HepG2 (cell line): Measurements from ENCODE around the gene RNASE8. TPM values are rescaled to one million over a fixed set of nuclear protein-coding genes. Genes with fewer than 3 reads are reported as not detected.

Source experiments
- ATAC-seq: fragments of 200-7000 bp; cut with Tn5 transposase; 3 replicates; pipeline ENCODE4 v1.9.1; 2020; ENCODE audit warnings: mild to moderate bottlenecking, moderate library complexity
- BruUV-seq: library from RNA; stranded (reverse); fragments of 400-500 nt; replicated peaks from 2 replicates; lab custom pipeline; 2021; lab: Mats Ljungman, UMichigan
- CTCF ChIA-PET: fragments of 300-600 bp; formaldehyde crosslinking; extraction: SDS; loops from one replicate; lab custom pipeline; 2021; ENCODE audit warnings: low total read pairs, inconsistent platforms, low intra/inter-chr PET ratio; lab: Yijun Ruan, JAX
- POLR2A ChIA-PET: fragments of 350-600 bp; sonication (Branson Sonifier 250); formaldehyde crosslinking; loops from one replicate; lab custom pipeline; 2020; ENCODE audit warnings: antibody characterized with exemption, inconsistent platforms; lab: Yijun Ruan, JAX
- DNase-seq: peaks from one replicate; pipeline ENCODE4 v3.0.0-alpha.2; 2015; ENCODE audit warnings: low spot score
- FAIRE-seq: peaks from 3 replicates; lab custom pipeline; 2011; peaks lifted over from hg19 to GRCh38; lab: Jason Lieb, UNC
- H2AFZ ChIP-seq: one replicate; pipeline ENCODE4 v1.6.1; 2011; ENCODE audit warnings: low read length, inconsistent platforms
- H3K27ac ChIP-seq: fragments of 300-600 bp; 3 replicates; pipeline ENCODE4 v1.8.0; 2011; ENCODE audit warnings: mixed run types, mild to moderate bottlenecking, mixed read lengths, low read length, inconsistent platforms; ENCODE audit not compliant: insufficient read depth; ENCODE audit errors: extremely low read length
- H3K27me3 ChIP-seq, 2 experiments: fragments of 200-600 bp in 1 of 2; 2 replicates in 1 of 2; 3 replicates in 1 of 2; pipeline versions ENCODE4 v1.6.0 to v1.8.0; 2011; ENCODE audit warnings: low read length in 2 of 2, mild to moderate bottlenecking in 2 of 2, moderate library complexity in 2 of 2, inconsistent platforms in 1 of 2; ENCODE audit not compliant: insufficient read depth in 2 of 2, control insufficient read depth in 1 of 2
- H3K36me3 ChIP-seq, 2 experiments: fragments of 200-600 bp in 1 of 2; replicated peaks in 1 of 2; 2 replicates in 1 of 2; 3 replicates in 1 of 2; pipeline versions ENCODE4 v1.5.1 to v1.8.0; 2011; ENCODE audit warnings: low read length in 2 of 2, inconsistent platforms in 1 of 2; ENCODE audit not compliant: insufficient read depth in 2 of 2, control insufficient read depth in 1 of 2
- H3K4me1 ChIP-seq: 2 replicates; pipeline ENCODE4 v1.5.1; 2012; ENCODE audit warnings: low read length, inconsistent platforms; ENCODE audit not compliant: insufficient read depth
- H3K4me2 ChIP-seq: 2 replicates; pipeline ENCODE4 v1.6.0; 2011; ENCODE audit warnings: low read depth, low read length, inconsistent platforms
- H3K4me3 ChIP-seq, 3 experiments: fragments of 200-600 bp in 1 of 3; sonication (generic), shearing (Covaris generic) in 1 of 3; replicated peaks in 1 of 3; 2 replicates each; pipeline ENCODE4 v1.5.1; 2011 to 2016; ENCODE audit warnings: low read length in 3 of 3, inconsistent platforms in 2 of 3, low read depth in 2 of 3, mild to moderate bottlenecking in 2 of 3, control low read depth in 1 of 3, mixed read lengths in 1 of 3; ENCODE audit not compliant: insufficient read depth in 1 of 3
- H3K79me2 ChIP-seq: one replicate; pipeline ENCODE4 v1.6.1; 2011; ENCODE audit warnings: low read length, inconsistent platforms; ENCODE audit not compliant: insufficient read depth
- H3K9ac ChIP-seq: 2 replicates; pipeline ENCODE4 v1.6.0; 2011; ENCODE audit warnings: mild to moderate bottlenecking, low read depth, low read length, inconsistent platforms; ENCODE audit not compliant: insufficient read depth
- H3K9me3 ChIP-seq: 2 replicates; pipeline ENCODE4 v1.5.1; 2012; ENCODE audit warnings: mild to moderate bottlenecking, low read length
- H4K20me1 ChIP-seq: 2 replicates; pipeline ENCODE4 v1.6.0; 2011; ENCODE audit warnings: inconsistent platforms, mild to moderate bottlenecking, low read length, moderate library complexity; ENCODE audit not compliant: insufficient read depth
- ATF2 ChIP-seq: sonication (generic); formaldehyde crosslinking; IDR thresholded peaks from 2 replicates; pipeline ENCODE4 v1.4.0; 2020; ENCODE audit warnings: missing genetic modification reagents
- KLF12 ChIP-seq: sonication (generic); formaldehyde crosslinking; IDR thresholded peaks from 2 replicates; pipeline ENCODE4 v1.4.0; 2020; ENCODE audit warnings: missing genetic modification reagents, borderline replicate concordance
- NR3C1 ChIP-seq: sonication (generic); formaldehyde crosslinking; IDR thresholded peaks from 2 replicates; pipeline ENCODE4 v1.4.0; 2020; ENCODE audit warnings: missing genetic modification reagents
- RAD21 ChIP-seq: fragments of 450-650 bp; formaldehyde crosslinking; IDR thresholded peaks from 2 replicates; pipeline ENCODE4 v1.5.0; 2020; ENCODE audit warnings: mild to moderate bottlenecking
- SATB2 ChIP-seq: sonication (generic); formaldehyde crosslinking; IDR thresholded peaks from 2 replicates; pipeline ENCODE4 v1.5.0; 2020; ENCODE audit warnings: missing genetic modification reagents
- TBL1XR1 ChIP-seq: fragments of 150-350 bp; IDR thresholded peaks from 2 replicates; pipeline ENCODE4 v1.6.1; 2014; ENCODE audit warnings: borderline replicate concordance, low read length; ENCODE audit not compliant: partially characterized antibody
- ZNF136 ChIP-seq: sonication (generic); formaldehyde crosslinking; IDR thresholded peaks from 2 replicates; pipeline ENCODE4 v1.8.1; 2022; ENCODE audit warnings: low read depth, mild to moderate bottlenecking, moderate library complexity, missing genetic modification reagents
- ZNF496 ChIP-seq: sonication (generic); formaldehyde crosslinking; IDR thresholded peaks from 2 replicates; pipeline ENCODE4 v1.8.1; 2023; ENCODE audit warnings: mild to moderate bottlenecking, moderate library complexity, missing genetic modification reagents; ENCODE audit not compliant: insufficient replicate concordance
- ZNF609 ChIP-seq: sonication (generic); formaldehyde crosslinking; IDR thresholded peaks from 2 replicates; pipeline ENCODE4 v1.4.0; 2020; ENCODE audit warnings: mild to moderate bottlenecking, missing genetic modification reagents, borderline replicate concordance
- ZNF691 ChIP-seq: sonication (generic); formaldehyde crosslinking; IDR thresholded peaks from 2 replicates; pipeline ENCODE4 v1.4.0; 2020; ENCODE audit warnings: missing genetic modification reagents, low read depth, mild to moderate bottlenecking, borderline replicate concordance
- ZNF772 ChIP-seq: sonication (generic); formaldehyde crosslinking; IDR thresholded peaks from 2 replicates; pipeline ENCODE4 v1.5.0; 2020; ENCODE audit warnings: mild to moderate bottlenecking, missing genetic modification reagents
- ZNF773 ChIP-seq: sonication (generic); formaldehyde crosslinking; IDR thresholded peaks from 2 replicates; pipeline ENCODE4 v1.4.0; 2020; ENCODE audit warnings: missing genetic modification reagents, borderline replicate concordance
- WGBS: methylation state at CpG from one replicate; pipeline ENCODE4 v1.1.6; 2017; ENCODE audit warnings: low lambda C conversion rate; 5-methylcytosine and 5-hydroxymethylcytosine counted together
- in situ Hi-C: cut with HindIII; loops from 2 replicates; pipeline ENCODE4 v1.10.0; 2017; ENCODE audit warnings: low pct_unique_long_range_greater_than_20kb; ENCODE audit not compliant: extremely low pct_ligation_motif_present
- intact Hi-C: fragments of 100-400 bp; cut with micrococcal nuclease; formaldehyde crosslinking; loops from one replicate; pipeline ENCODE4 v1.10.0; 2022; ENCODE audit not compliant: unreplicated experiment
- polyA plus RNA-seq, 8 experiments: library from polyadenylated mRNA; depleted of rRNA in 3 of 8; stranded (reverse) in 7 of 8; unstranded in 1 of 8; fragments of >200 nt; fragmentation: Illumina TruSeq in 4 of 8; extraction: Trizol in 4 of 8; gene quantifications; 2 replicates each; pipeline versions ENCODE4 v1.2.1 to v1.2.3, GENCODE V29; 2011 to 2016; ENCODE audit warnings: low read depth in 4 of 8, missing spikeins in 1 of 8, mixed read lengths in 1 of 8; ENCODE audit not compliant: insufficient read depth in 1 of 8
- total RNA-seq, 5 experiments: library from RNA; depleted of rRNA; stranded (reverse); fragments of >200 nt; fragmentation: Illumina TruSeq; extraction: Trizol; gene quantifications; 2 replicates each; pipeline ENCODE4 v1.2.3, GENCODE V29; 2016; ENCODE audit warnings: low read depth in 1 of 5

The RNASE8 gene
- total and polyA plus RNA-seq, 2 of the 13 experiments (the other 11 are each of a cell fraction or from before 2014, with no cell fraction given), result not detected

- no peak for TF ChIP-seq ZNF772 (CRISPR knock-in tag)
- no peak for TF ChIP-seq ZNF136 (CRISPR knock-in tag)
- TF ChIP-seq KLF12 (CRISPR knock-in tag), result no peak
- TF ChIP-seq, all 625 proteins: peak for 62
Measured at GRCh38 chr14:21023817-21024584, 33.6 kb upstream of the RNASE8 start (continued).

- intact Hi-C loops, result loop anchor here (1.0 kb wide), 1 partner anchor 30 kb away; no protein-coding TSS in a partner anchor
- FAIRE-seq (no peak), ATAC-seq (peak; percentile 90), DNase-seq (peak; percentile 84)
- Histone ChIP-seq H3K9me3 (no peaks in the 10 kb centered on the region), H2AFZ (no peak within 1 kb of the TSS), H3K27ac (peak within 1 kb of the TSS; percentile 83), H4K20me1 (no peaks in the 10 kb centered on the region), H3K4me3 (peak within 1 kb of the TSS; percentile 65 to 96 (median 94)), H3K27me3 (no peaks in the 10 kb centered on the region; a peak in 1 of 5 replicates), H3K4me2 (peak within 1 kb of the TSS; percentile 92), H3K4me1 (peaks cover 50% of the 10 kb centered on the region), H3K79me2 (peaks cover 13% of the 10 kb centered on the region), H3K36me3 (peaks cover 16 to 21% of the 10 kb centered on the region in 2 experiments), H3K9ac (peak within 1 kb of the TSS; percentile 96)
- CTCF ChIA-PET, result interaction anchor here (0.8 to 0.9 kb wide), 2 partner anchors 10 to 16 kb away, joined by 3 to 4 read pairs; no protein-coding TSS in a partner anchor
- 5% methylated on average over 19 of the region's 72 CpGs for WGBS
- BruUV-seq, result TSS peak; percentile 77
- in situ Hi-C loops, result no loop called here
- POLR2A ChIA-PET, result interaction anchor here (0.7 to 3.0 kb wide), 14 partner anchors 8 to 80 kb away, joined by 3 to 26 read pairs (median 4); partner anchors contain the start of gene ARHGEF40
- TF ChIP-seq ZNF773 (CRISPR knock-in tag) (peak; percentile 64; the same call in 1 of the 2 replicates), RAD21 (CRISPR knock-in tag) (peak; percentile 58), ZNF691 (CRISPR knock-in tag) (peak; percentile 70), TBL1XR1 (no peak), NR3C1 (CRISPR knock-in tag) (no peak), ATF2 (CRISPR knock-in tag) (peak; percentile 63; the same call in 1 of the 2 replicates), SATB2 (CRISPR knock-in tag) (peak; percentile 87; the same call in 1 of the 2 replicates), ZNF496 (CRISPR knock-in tag) (no peak), ZNF609 (CRISPR knock-in tag) (0 out of 2 replicates have a peak, but pooled peaks have one; percentile 7)
Measured at GRCh38 chr14:21024585-21025370, 32.8 kb upstream of the RNASE8 start, which contains the start of gene NDRG2. NDRG2 (minus strand) TSS chr14:21025061; CDS start chr14:21023315, 1,746 bp downstream.
